GM18517 (cell line): ENCODE measurements around the gene USP13.
"Not testable (repeated sequence)": the region's sequence is repeated elsewhere in the genome, so short reads cannot be mapped to it uniquely, and the experiment has no call there.

ENCODE experiments used
- ATAC-seq: cut with Tn5 transposase; IDR thresholded peaks from one replicate; pipeline ENCODE4 v1.9.1; 2021; ENCODE audit warnings: mild to moderate bottlenecking, moderate library complexity; ENCODE audit not compliant: unreplicated experiment

Gene USP13

GRCh38 chr3:179652447-179653095 is at the start of gene USP13:
Gene USP13 (plus strand): TSS chr3:179653040. CDS start chr3:179653226, 186 bp downstream.
- peak; percentile 69 for ATAC-seq

GRCh38 chr3:179603321-179603720 is 49.5 kb upstream of the USP13 start:
- no peak for ATAC-seq

GRCh38 chr3:179603831-179604230 is 49.0 kb upstream of the USP13 start:
- no peak for ATAC-seq

- peak; percentile 95 for ATAC-seq
Observed at GRCh38 chr3:179604321-179605078, 48.3 kb upstream of the USP13 start, which contains the start of the genes MRPL47 and NDUFB5. Gene MRPL47 (minus strand): TSS chr3:179604638. CDS start chr3:179604624, 14 bp downstream. Gene NDUFB5 (plus strand): TSS chr3:179604794. CDS start chr3:179604816, 22 bp downstream.

GRCh38 chr3:179606534-179607085 is 46.2 kb upstream of the USP13 start:
- peak; percentile 22 for ATAC-seq

- peak; percentile 61 for ATAC-seq
Observed at GRCh38 chr3:179608931-179609720, 43.7 kb upstream of the USP13 start.

GRCh38 chr3:179610066-179610465 is 42.8 kb upstream of the USP13 start:
- ATAC-seq, result no peak

GRCh38 chr3:179613807-179614206 is 39.0 kb upstream of the USP13 start:
- ATAC-seq, result no peak

GRCh38 chr3:179615458-179616173 is 37.2 kb upstream of the USP13 start:
- ATAC-seq, result no peak

GRCh38 chr3:179622023-179622422 is 30.8 kb upstream of the USP13 start:
- no peak for ATAC-seq

GRCh38 chr3:179624451-179624850 is 28.4 kb upstream of the USP13 start:
- ATAC-seq, result no peak

GRCh38 chr3:179630753-179631451 is 21.9 kb upstream of the USP13 start:
- ATAC-seq, result no peak

- no peak for ATAC-seq
Observed at GRCh38 chr3:179640469-179640868, 12.4 kb upstream of the USP13 start.

- ATAC-seq, result no peak
Observed at GRCh38 chr3:179642871-179643270, 10.0 kb upstream of the USP13 start.

GRCh38 chr3:179643837-179644236 is 9.0 kb upstream of the USP13 start:
- ATAC-seq, result not testable (repeated sequence)

- ATAC-seq, result no peak
Observed at GRCh38 chr3:179646177-179646576, 6.7 kb upstream of the USP13 start.

- no peak for ATAC-seq
Observed at GRCh38 chr3:179651687-179652446, 973 bp upstream of the USP13 start.

- peak; percentile 43 for ATAC-seq
Observed at GRCh38 chr3:179653096-179653797, 407 bp downstream of the USP13 start.
